HEK293T (cell line): Measurements from ENCODE around the gene NCEH1.

Experiments used
- CTBP1 ChIP-seq: fragments of 450-650 bp; IDR thresholded peaks from 2 replicates; pipeline ENCODE4 v1.6.1; 2016; ENCODE audit warnings: borderline replicate concordance
- ELF4 ChIP-seq: fragments of 450-650 bp; IDR thresholded peaks from 2 replicates; pipeline ENCODE4 v1.6.1; 2017; ENCODE audit warnings: antibody characterized with exemption
- PKNOX1 ChIP-seq: fragments of 450-650 bp; IDR thresholded peaks from 2 replicates; pipeline ENCODE4 v1.6.1; 2016
- SUZ12 ChIP-seq: fragments of 450-650 bp; IDR thresholded peaks from 2 replicates; pipeline ENCODE4 v1.6.1; 2016; ENCODE audit warnings: mild to moderate bottlenecking
- TARDBP ChIP-seq: fragments of 450-650 bp; IDR thresholded peaks from 2 replicates; pipeline ENCODE4 v1.6.1; 2016

- TF ChIP-seq SUZ12 (no peak), ELF4 (no peak), CTBP1 (no peak), PKNOX1 (no peak), TARDBP (no peak)
Measured at GRCh38 chr3:172630316-172630715, 80.6 kb downstream of the NCEH1 start.
